Right ventricle myocardium inferior (tissue), 1 donor: Measurements from ENCODE around the gene KCNF1. TPM values are rescaled to one million over a fixed set of nuclear protein-coding genes. Genes with fewer than 3 reads are reported as not detected.

Source experiments
- ATAC-seq: fragments of 200-7000 bp; cut with Tn5 transposase; one replicate; pipeline ENCODE4 v1.9.1; 2020; ENCODE audit warnings: mild to moderate bottlenecking, moderate library complexity
- DNase-seq: peaks from one replicate; pipeline ENCODE4 v3.0.0; 2021; ENCODE audit errors: missing footprints
- intact Hi-C: fragments of 100-400 bp; cut with DNase I; formaldehyde crosslinking; loops from one replicate; pipeline ENCODE4 v1.11.0; 2022
- total RNA-seq: library from RNA; stranded (reverse); fragmentation: NEBNext Ultra II Directional; extraction: Animal tissue kit (Norgen Biotek cat#: 25700); gene quantifications from one replicate; pipeline ENCODE4 v1.2.1, GENCODE V29; 2021
- donor health status: DM: no; HTN: yes; CAD: no; lungs with severe emphysema.

KCNF1 gene
- total RNA-seq, 1 donor from 2014 or later: 0.24 TPM

GRCh38 chr2:10895231-10895630, 16.5 kb upstream of the KCNF1 start:
- no peak for DNase-seq
- ATAC-seq: no peak

GRCh38 chr2:10897956-10898355, 13.8 kb upstream of the KCNF1 start:
- intact Hi-C loops: no loop called here
- no peak for ATAC-seq
- DNase-seq: no peak

More at GRCh38 chr2:10895231-10895630, 16.5 kb upstream of the KCNF1 start:
- intact Hi-C loops: no loop called here

- ATAC-seq (no peak), DNase-seq (no peak)
- intact Hi-C loops: no loop called here
Observed at GRCh38 chr2:10900216-10901109, 11.3 kb upstream of the KCNF1 start.

DNA sequence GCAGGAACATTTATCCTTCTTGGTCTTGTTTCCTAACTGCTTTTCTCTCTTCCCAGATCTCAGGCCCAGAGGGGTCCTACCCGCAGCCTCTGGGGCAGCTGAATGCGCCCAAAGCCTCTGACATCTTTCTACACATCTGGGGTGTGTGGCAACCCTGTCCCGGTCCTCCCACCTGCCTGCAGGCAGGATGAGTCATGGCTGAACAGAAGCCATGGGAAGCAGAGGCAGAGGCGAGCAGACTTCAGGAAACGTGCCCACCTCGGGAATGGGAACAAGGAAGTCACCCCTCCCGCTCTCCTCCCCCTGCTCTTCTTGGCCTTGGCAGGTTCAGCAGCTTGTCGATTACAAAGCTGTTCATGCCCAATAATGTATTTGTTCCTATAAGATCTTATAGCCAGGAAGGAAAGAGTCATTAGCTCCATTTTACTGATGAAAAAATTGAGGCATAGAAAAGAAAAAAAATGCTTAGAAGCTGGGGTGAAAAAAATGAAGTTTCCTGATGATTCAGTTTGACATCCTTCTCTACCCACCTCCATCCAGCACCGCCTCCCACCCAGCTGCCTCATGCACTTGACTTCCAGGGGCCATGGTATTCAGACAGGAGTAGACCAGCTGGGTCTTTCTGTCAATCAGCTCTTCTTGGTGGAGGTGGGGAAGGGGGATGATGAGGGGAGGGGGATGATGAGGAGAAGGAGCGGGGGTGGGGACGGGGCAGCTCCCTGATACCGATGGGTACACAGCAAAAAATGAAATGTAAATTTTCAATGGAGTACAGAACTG, 10.4 kb upstream of the KCNF1 start:
- intact Hi-C loops: no loop called here

GRCh38 chr2:10903861-10904210, 7.9 kb upstream of the KCNF1 start:
- intact Hi-C loops: no loop called here
- ATAC-seq: no peak
- no peak for DNase-seq

More for the DNA sequence above, 10.4 kb upstream of the KCNF1 start:
- DNase-seq (no peak), ATAC-seq (no peak)

GRCh38 chr2:10904455-10904854, 7.3 kb upstream of the KCNF1 start:
- ATAC-seq (no peak), DNase-seq (no peak)
- intact Hi-C loops: no loop called here

GRCh38 chr2:10905006-10905861, 6.5 kb upstream of the KCNF1 start:
- ATAC-seq (no peak), DNase-seq (no peak)
- intact Hi-C loops: no loop called here

DNA sequence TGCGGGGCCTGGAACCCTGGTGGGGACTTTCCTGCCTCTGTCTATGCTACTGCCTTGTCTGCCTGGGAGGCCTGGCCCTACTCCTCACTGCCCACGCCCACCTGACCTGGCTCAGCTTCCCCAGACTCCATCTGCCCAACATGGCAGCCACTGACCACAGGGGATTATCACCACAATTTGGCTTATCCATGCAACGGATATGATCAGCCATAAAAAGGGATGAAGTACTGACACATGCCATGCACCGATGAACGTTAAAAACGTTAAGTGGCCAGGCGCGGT, 5.9 kb upstream of the KCNF1 start:
- DNase-seq (no peak), ATAC-seq (no peak)
- intact Hi-C loops: no loop called here

GRCh38 chr2:10906926-10907625, 4.7 kb upstream of the KCNF1 start:
- DNase-seq (no peak), ATAC-seq (no peak)
- intact Hi-C loops: no loop called here

DNA sequence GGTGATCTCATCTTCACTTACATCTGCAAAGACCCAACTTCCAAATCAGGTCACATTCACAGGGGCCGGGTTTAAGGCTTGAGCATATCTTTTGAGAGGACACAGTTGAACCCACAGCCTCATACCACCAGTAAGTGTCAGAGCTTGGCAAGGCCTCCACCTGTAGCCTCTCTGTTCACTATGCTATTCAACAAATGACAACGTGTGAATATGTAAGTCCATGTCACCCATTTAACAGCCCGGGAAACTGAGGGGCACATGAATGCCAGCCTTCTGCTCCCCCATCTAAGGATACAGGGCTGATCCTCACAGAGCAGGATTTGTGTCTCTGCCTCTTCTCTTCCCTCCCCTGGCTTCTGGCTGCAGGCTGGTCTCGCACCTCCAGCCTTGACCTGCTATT, 3.5 kb upstream of the KCNF1 start:
- intact Hi-C loops: no loop called here
- ATAC-seq (no peak), DNase-seq (no peak)

GRCh38 chr2:10909050-10909995, 2.4 kb upstream of the KCNF1 start:
- intact Hi-C loops: no loop called here
- DNase-seq (peak; percentile 20), ATAC-seq (no peak)

DNA sequence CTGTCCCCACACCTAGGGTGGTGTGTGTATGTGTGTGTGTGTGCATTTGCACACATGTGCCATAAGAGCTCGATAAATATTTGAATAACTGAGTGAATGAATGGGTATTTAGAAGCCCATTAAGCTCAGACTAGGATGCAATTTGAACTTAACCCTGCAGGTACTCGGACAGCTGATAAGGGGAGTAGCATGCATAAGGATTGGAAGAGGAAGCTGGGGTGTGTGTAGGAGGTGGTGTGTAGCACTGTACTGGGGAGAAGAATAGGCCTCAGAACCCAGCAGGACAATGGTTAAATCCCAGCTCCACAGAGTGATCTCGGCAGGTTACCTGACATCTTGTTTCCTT, 1.8 kb upstream of the KCNF1 start:
- intact Hi-C loops: loop anchor here (5.0 kb wide), 1 partner anchor 78 kb away; no protein-coding TSS in a partner anchor
- DNase-seq: no peak
- no peak for ATAC-seq

- peak; percentile 1 for DNase-seq
- intact Hi-C loops: loop anchor here (5.0 kb wide), 1 partner anchor 78 kb away; no protein-coding TSS in a partner anchor
- ATAC-seq: no peak
Observed at GRCh38 chr2:10910625-10911024, 1.1 kb upstream of the KCNF1 start.

DNA sequence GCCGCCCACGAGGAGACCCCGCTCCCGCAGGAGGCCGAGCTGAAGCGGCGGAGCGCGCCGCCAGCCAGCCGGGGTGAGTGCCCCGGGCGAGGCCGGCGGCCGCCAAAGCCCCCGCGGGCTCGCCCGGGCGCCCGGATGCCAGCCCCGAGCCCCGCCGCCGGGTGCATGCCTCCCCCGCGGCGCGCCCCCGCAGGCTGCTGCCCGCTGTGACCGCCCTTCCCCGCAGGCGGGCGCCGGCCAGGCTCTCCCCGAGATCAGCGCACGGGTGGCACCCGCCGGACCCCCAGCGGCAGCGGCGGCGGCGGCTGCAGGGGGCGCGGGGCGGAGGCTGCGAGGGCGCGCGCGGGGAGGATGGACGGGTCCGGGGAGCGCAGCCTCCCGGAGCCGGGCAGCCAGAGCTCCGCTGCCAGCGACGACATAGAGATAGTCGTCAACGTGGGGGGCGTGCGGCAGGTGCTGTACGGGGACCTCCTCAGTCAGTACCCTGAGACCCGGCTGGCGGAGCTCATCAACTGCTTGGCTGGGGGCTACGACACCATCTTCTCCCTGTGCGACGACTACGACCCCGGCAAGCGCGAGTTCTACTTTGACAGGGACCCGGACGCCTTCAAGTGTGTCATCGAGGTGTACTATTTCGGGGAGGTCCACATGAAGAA, 470 bp downstream of the KCNF1 start:
- ATAC-seq (no peak), DNase-seq (no peak)
- intact Hi-C loops: loop anchor here (5.0 kb wide), 1 partner anchor 80 kb away; no protein-coding TSS in a partner anchor

- ATAC-seq: no peak
- intact Hi-C loops: loop anchor here (5.0 kb wide), 1 partner anchor 81 kb away; no protein-coding TSS in a partner anchor
- DNase-seq: no peak
Observed at GRCh38 chr2:10912796-10913455, 1.2 kb downstream of the KCNF1 start.

- ATAC-seq: peak; percentile 45
- intact Hi-C loops: loop anchor here (5.0 kb wide), 1 partner anchor 81 kb away; no protein-coding TSS in a partner anchor
- DNase-seq: no peak
Observed at GRCh38 chr2:10913501-10914271, 2.0 kb downstream of the KCNF1 start.
